Mucosa of stomach (tissue), 1 donor: ENCODE data around the gene HS3ST5.
"Not testable (repeated sequence)": the region's sequence is repeated elsewhere in the genome, so short reads cannot be mapped to it uniquely, and the experiment has no call there.

Source experiments
- H3K27me3 ChIP-seq: one replicate; pipeline ENCODE4 v1.7.0; 2013; ENCODE audit warnings: mild to moderate bottlenecking, low read length; ENCODE audit not compliant: control insufficient read depth, insufficient read depth
- H3K36me3 ChIP-seq: one replicate; pipeline ENCODE4 v1.7.0; 2013; ENCODE audit warnings: low read length; ENCODE audit not compliant: control insufficient read depth, insufficient read depth
- H3K4me1 ChIP-seq: one replicate; pipeline ENCODE4 v1.7.0; 2013; ENCODE audit warnings: mild to moderate bottlenecking, low read length; ENCODE audit not compliant: control insufficient read depth, insufficient read depth
- H3K4me3 ChIP-seq: one replicate; pipeline ENCODE4 v1.7.0; 2013; ENCODE audit warnings: low read length
- H3K9ac ChIP-seq: one replicate; pipeline ENCODE4 v1.7.0; 2013; ENCODE audit warnings: mild to moderate bottlenecking, low read length, moderate library complexity
- H3K9me3 ChIP-seq: one replicate; pipeline ENCODE4 v1.7.0; 2013; ENCODE audit warnings: mild to moderate bottlenecking, low read length, moderate library complexity; ENCODE audit not compliant: control insufficient read depth
- donor health status: Pancreatic carcinoma.

HS3ST5 gene

DNA sequence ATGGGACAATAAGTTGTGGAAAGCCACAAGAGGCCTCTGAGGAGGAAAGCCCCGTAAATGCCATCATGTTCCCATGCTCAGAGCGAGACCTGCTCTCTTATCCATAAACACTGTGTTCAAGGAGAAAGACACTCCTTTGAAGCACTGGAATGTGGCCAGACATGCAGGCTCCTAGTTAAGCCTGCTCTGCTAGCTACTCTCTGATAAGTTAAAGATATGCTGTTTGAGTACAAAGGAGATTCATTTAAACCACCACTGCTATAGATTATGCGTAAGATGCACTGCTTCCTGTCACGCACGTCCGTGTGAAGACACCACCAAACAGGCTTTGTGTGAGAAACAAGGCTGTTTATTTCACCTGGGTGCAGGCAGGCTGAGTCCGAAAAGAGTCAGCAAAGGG, 331.3 kb downstream of the HS3ST5 start:
- not testable (repeated sequence) for H3K9me3 ChIP-seq, H3K9ac ChIP-seq, H3K36me3 ChIP-seq, H3K27me3 ChIP-seq, H3K4me3 ChIP-seq
- H3K4me1 ChIP-seq, result peaks cover 22% of the 10 kb centered on the region

- Histone ChIP-seq H3K9me3 (no peaks in the 10 kb centered on the region), H3K36me3 (no peaks in the 10 kb centered on the region), H3K4me1 (peaks cover 22% of the 10 kb centered on the region), H3K27me3 (no peaks in the 10 kb centered on the region), H3K9ac (no peak overlapping the region), H3K4me3 (no peak overlapping the region)
Measured at GRCh38 chr6:114010540-114010939, 332.3 kb downstream of the HS3ST5 start.

DNA sequence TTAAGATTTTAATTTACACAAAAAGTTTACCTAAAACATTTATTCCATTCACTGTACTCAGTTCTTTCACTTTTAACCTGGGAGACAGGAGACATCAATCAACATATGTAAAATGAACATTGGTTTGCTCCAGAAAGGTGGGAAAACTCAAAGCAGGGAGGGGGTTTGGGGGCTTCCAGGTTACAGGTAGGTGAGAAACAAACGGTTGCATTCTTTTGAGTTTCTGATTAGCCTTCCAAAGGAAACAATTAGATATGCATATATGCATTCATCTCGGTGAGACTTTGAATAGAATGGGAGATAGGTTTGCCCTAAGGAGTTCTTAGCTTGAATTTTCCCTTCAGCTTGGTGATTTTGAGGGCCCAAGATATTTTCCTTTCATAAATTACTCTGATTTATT, 333.6 kb downstream of the HS3ST5 start:
- Histone ChIP-seq H3K9me3 (no peaks in the 10 kb centered on the region), H3K4me3 (no peak overlapping the region), H3K4me1 (peaks cover 18% of the 10 kb centered on the region), H3K9ac (no peak overlapping the region), H3K36me3 (no peaks in the 10 kb centered on the region), H3K27me3 (no peaks in the 10 kb centered on the region)

- Histone ChIP-seq H3K4me3 (no peak overlapping the region), H3K27me3 (no peaks in the 10 kb centered on the region), H3K4me1 (peaks cover 18% of the 10 kb centered on the region), H3K36me3 (no peaks in the 10 kb centered on the region), H3K9me3 (no peaks in the 10 kb centered on the region), H3K9ac (no peak overlapping the region)
Measured at GRCh38 chr6:114008331-114008730, 334.5 kb downstream of the HS3ST5 start.

- Histone ChIP-seq H3K9me3 (no peaks in the 10 kb centered on the region), H3K9ac (no peak overlapping the region), H3K4me1 (peaks cover 18% of the 10 kb centered on the region), H3K4me3 (no peak overlapping the region), H3K27me3 (no peaks in the 10 kb centered on the region), H3K36me3 (no peaks in the 10 kb centered on the region)
Measured at GRCh38 chr6:114007516-114007915, 335.3 kb downstream of the HS3ST5 start.
